Measurements from ENCODE around the gene OR2A7.
"Not testable (repeated sequence)": the region's sequence is repeated elsewhere in the genome, so short reads cannot be mapped to it uniquely, and the experiment has no call there.

Gene OR2A7

DNA sequence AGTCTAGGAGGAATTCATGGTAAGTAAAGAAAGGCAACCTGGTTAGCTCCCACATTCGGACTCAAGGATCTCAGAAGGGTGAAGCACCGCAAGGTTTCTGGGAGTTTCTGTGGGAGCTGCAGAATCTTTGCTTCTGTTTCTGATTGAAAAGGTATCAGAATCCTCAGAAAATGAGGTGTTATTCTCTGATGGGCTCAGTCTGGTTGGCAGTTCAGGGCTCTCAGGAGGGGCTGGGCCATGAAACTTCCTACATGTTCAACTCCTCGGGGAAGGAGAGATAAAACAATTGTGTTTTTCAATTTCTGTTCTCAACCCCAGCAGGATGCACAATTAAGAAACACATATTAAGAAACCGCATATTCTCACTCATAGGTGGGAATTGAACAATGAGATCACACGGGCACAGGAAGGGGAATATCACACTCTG is 9.1 kb downstream of the OR2A7 start:
- Histone ChIP-seq H3K4me1 (ENCODE audit: control insufficient read depth, insufficient read depth, low read length, poor library complexity, severe bottlenecking) (no peaks in the 10 kb centered on the region), H3K4me3 (ENCODE audit: insufficient read depth, low read depth, low read length, poor library complexity, severe bottlenecking) (no peak overlapping the region), H3K36me3 (ENCODE audit: control insufficient read depth, insufficient read depth, low read length) (no peaks in the 10 kb centered on the region), H3K27ac (ENCODE audit: insufficient read depth, low read length, poor library complexity, severe bottlenecking) (no peak overlapping the region), H3K27me3 (replicated peaks; ENCODE audit: control insufficient read depth, insufficient read depth, low read length, poor library complexity, severe bottlenecking) (no peaks in the 10 kb centered on the region), H3K9me3 (ENCODE audit: control insufficient read depth, low read length) (no peaks in the 10 kb centered on the region)
- DNase-seq = no peak

- not testable (repeated sequence) for DNase-seq
Measured at GRCh38 chr7:144252307-144252706, 12.3 kb downstream of the OR2A7 start.

GRCh38 chr7:144247674-144248330 is 16.8 kb downstream of the OR2A7 start:
- not testable (repeated sequence) for H3K4me3 ChIP-seq (ENCODE audit: insufficient read depth, low read depth, low read length, poor library complexity, severe bottlenecking); DNase-seq; H3K36me3 ChIP-seq (ENCODE audit: control insufficient read depth, insufficient read depth, low read length); H3K9me3 ChIP-seq (ENCODE audit: control insufficient read depth, low read length); H3K27me3 ChIP-seq (replicated peaks; ENCODE audit: control insufficient read depth, insufficient read depth, low read length, poor library complexity, severe bottlenecking); H3K27ac ChIP-seq (ENCODE audit: insufficient read depth, low read length, poor library complexity, severe bottlenecking); H3K4me1 ChIP-seq (ENCODE audit: control insufficient read depth, insufficient read depth, low read length, poor library complexity, severe bottlenecking)

More at GRCh38 chr7:144252307-144252706, 12.3 kb downstream of the OR2A7 start:
- not testable (repeated sequence) for H3K27me3 ChIP-seq (replicated peaks; ENCODE audit: control insufficient read depth, insufficient read depth, low read length, poor library complexity, severe bottlenecking); H3K36me3 ChIP-seq (ENCODE audit: control insufficient read depth, insufficient read depth, low read length); H3K4me1 ChIP-seq (ENCODE audit: control insufficient read depth, insufficient read depth, low read length, poor library complexity, severe bottlenecking); H3K4me3 ChIP-seq (ENCODE audit: insufficient read depth, low read depth, low read length, poor library complexity, severe bottlenecking); H3K27ac ChIP-seq (ENCODE audit: insufficient read depth, low read length, poor library complexity, severe bottlenecking); H3K9me3 ChIP-seq (ENCODE audit: control insufficient read depth, low read length)

- not testable (repeated sequence) for H3K4me1 ChIP-seq (ENCODE audit: control insufficient read depth, insufficient read depth, low read length, poor library complexity, severe bottlenecking); H3K27ac ChIP-seq (ENCODE audit: insufficient read depth, low read length, poor library complexity, severe bottlenecking); H3K9me3 ChIP-seq (ENCODE audit: control insufficient read depth, low read length)
Measured at GRCh38 chr7:144246967-144247366, 17.6 kb downstream of the OR2A7 start.

GRCh38 chr7:144245372-144245771 is 19.2 kb downstream of the OR2A7 start:
- not testable (repeated sequence) for H3K4me1 ChIP-seq (ENCODE audit: control insufficient read depth, insufficient read depth, low read length, poor library complexity, severe bottlenecking); H3K4me3 ChIP-seq (ENCODE audit: insufficient read depth, low read depth, low read length, poor library complexity, severe bottlenecking); DNase-seq; H3K36me3 ChIP-seq (ENCODE audit: control insufficient read depth, insufficient read depth, low read length); H3K27me3 ChIP-seq (replicated peaks; ENCODE audit: control insufficient read depth, insufficient read depth, low read length, poor library complexity, severe bottlenecking); H3K27ac ChIP-seq (ENCODE audit: insufficient read depth, low read length, poor library complexity, severe bottlenecking); H3K9me3 ChIP-seq (ENCODE audit: control insufficient read depth, low read length)

More at GRCh38 chr7:144246967-144247366, 17.6 kb downstream of the OR2A7 start:
- not testable (repeated sequence) for H3K36me3 ChIP-seq (ENCODE audit: control insufficient read depth, insufficient read depth, low read length); DNase-seq; H3K4me3 ChIP-seq (ENCODE audit: insufficient read depth, low read depth, low read length, poor library complexity, severe bottlenecking); H3K27me3 ChIP-seq (replicated peaks; ENCODE audit: control insufficient read depth, insufficient read depth, low read length, poor library complexity, severe bottlenecking)

DNA sequence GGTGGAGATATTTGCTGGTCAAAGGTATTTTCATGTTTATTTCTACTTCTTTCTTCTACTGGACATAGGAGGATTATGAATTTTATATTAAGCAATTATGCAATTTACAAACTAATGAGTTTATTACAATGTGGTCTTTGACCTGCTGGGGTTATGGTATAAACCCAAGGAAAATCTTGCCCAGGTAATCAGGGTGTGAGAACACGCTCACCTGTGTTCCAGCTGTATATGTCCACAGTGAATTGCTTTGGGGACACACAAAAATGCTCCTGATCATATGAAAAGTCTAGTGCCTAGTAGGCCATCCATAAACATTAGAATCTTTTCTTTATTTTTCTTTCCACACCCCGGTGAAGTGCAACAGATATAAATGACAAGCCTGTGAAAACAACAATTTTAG is 25.2 kb downstream of the OR2A7 start, which contains the start of gene OR2A42:
TSS of gene OR2A42 (minus strand) at position 241 of the 400 bp plus-strand sequence. CDS start 6,762 bp downstream, outside the sequence.
- not testable (repeated sequence) for DNase-seq; H3K4me3 ChIP-seq (ENCODE audit: insufficient read depth, low read depth, low read length, poor library complexity, severe bottlenecking)

GRCh38 chr7:144238530-144239082 is 26.0 kb downstream of the OR2A7 start:
- not testable (repeated sequence) for H3K4me1 ChIP-seq (ENCODE audit: control insufficient read depth, insufficient read depth, low read length, poor library complexity, severe bottlenecking); H3K4me3 ChIP-seq (ENCODE audit: insufficient read depth, low read depth, low read length, poor library complexity, severe bottlenecking); H3K36me3 ChIP-seq (ENCODE audit: control insufficient read depth, insufficient read depth, low read length); H3K27me3 ChIP-seq (replicated peaks; ENCODE audit: control insufficient read depth, insufficient read depth, low read length, poor library complexity, severe bottlenecking); H3K27ac ChIP-seq (ENCODE audit: insufficient read depth, low read length, poor library complexity, severe bottlenecking); H3K9me3 ChIP-seq (ENCODE audit: control insufficient read depth, low read length); DNase-seq

More for the DNA sequence above, 25.2 kb downstream of the OR2A7 start, which contains the start of gene OR2A42:
- not testable (repeated sequence) for H3K27ac ChIP-seq (ENCODE audit: insufficient read depth, low read length, poor library complexity, severe bottlenecking); H3K9me3 ChIP-seq (ENCODE audit: control insufficient read depth, low read length); H3K36me3 ChIP-seq (ENCODE audit: control insufficient read depth, insufficient read depth, low read length); H3K4me1 ChIP-seq (ENCODE audit: control insufficient read depth, insufficient read depth, low read length, poor library complexity, severe bottlenecking); H3K27me3 ChIP-seq (replicated peaks; ENCODE audit: control insufficient read depth, insufficient read depth, low read length, poor library complexity, severe bottlenecking)

GRCh38 chr7:144233039-144233438 is 31.6 kb downstream of the OR2A7 start:
- not testable (repeated sequence) for DNase-seq; H3K9me3 ChIP-seq (ENCODE audit: control insufficient read depth, low read length); H3K27ac ChIP-seq (ENCODE audit: insufficient read depth, low read length, poor library complexity, severe bottlenecking); H3K4me1 ChIP-seq (ENCODE audit: control insufficient read depth, insufficient read depth, low read length, poor library complexity, severe bottlenecking); H3K4me3 ChIP-seq (ENCODE audit: insufficient read depth, low read depth, low read length, poor library complexity, severe bottlenecking); H3K36me3 ChIP-seq (ENCODE audit: control insufficient read depth, insufficient read depth, low read length); H3K27me3 ChIP-seq (replicated peaks; ENCODE audit: control insufficient read depth, insufficient read depth, low read length, poor library complexity, severe bottlenecking)

GRCh38 chr7:144231027-144231426 is 33.6 kb downstream of the OR2A7 start:
- not testable (repeated sequence) for H3K4me3 ChIP-seq (ENCODE audit: insufficient read depth, low read depth, low read length, poor library complexity, severe bottlenecking); DNase-seq

DNA sequence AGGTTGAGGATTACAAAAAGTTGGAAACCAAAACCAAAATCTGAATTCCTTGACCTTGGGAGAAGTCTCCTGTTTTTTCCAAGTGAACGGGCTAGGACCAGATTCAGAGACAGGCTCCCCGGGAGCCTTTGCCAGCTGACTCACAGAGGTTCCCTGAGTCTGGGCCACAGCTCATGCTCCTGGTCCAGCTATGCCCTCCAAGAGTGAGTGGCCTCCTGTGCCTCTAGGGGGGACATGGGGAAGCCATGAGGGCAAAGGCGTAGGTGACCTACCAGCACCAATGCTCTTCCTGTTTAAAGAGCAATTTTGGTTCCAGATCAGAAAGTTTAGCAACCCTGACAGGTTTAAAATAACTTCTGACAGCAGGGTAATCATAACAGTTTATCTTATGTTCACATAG is 35.8 kb downstream of the OR2A7 start:
- H3K27me3 ChIP-seq (replicated peaks; ENCODE audit: control insufficient read depth, insufficient read depth, low read length, poor library complexity, severe bottlenecking); DNase-seq; H3K36me3 ChIP-seq (ENCODE audit: control insufficient read depth, insufficient read depth, low read length); H3K4me3 ChIP-seq (ENCODE audit: insufficient read depth, low read depth, low read length, poor library complexity, severe bottlenecking); H3K4me1 ChIP-seq (ENCODE audit: control insufficient read depth, insufficient read depth, low read length, poor library complexity, severe bottlenecking); H3K27ac ChIP-seq (ENCODE audit: insufficient read depth, low read length, poor library complexity, severe bottlenecking); H3K9me3 ChIP-seq (ENCODE audit: control insufficient read depth, low read length): not testable (repeated sequence)

More at GRCh38 chr7:144231027-144231426, 33.6 kb downstream of the OR2A7 start:
- H3K27me3 ChIP-seq (replicated peaks; ENCODE audit: control insufficient read depth, insufficient read depth, low read length, poor library complexity, severe bottlenecking); H3K4me1 ChIP-seq (ENCODE audit: control insufficient read depth, insufficient read depth, low read length, poor library complexity, severe bottlenecking); H3K36me3 ChIP-seq (ENCODE audit: control insufficient read depth, insufficient read depth, low read length); H3K27ac ChIP-seq (ENCODE audit: insufficient read depth, low read length, poor library complexity, severe bottlenecking); H3K9me3 ChIP-seq (ENCODE audit: control insufficient read depth, low read length): not testable (repeated sequence)

Data from effector memory CD4-positive, alpha-beta T cell (primary cell).